HG03575 (cell line): ENCODE results near the gene KIAA2012.
"Not testable (repeated sequence)": the region's sequence is repeated elsewhere in the genome, so short reads cannot be mapped to it uniquely, and the experiment has no call there.

Experiments used
- ATAC-seq: cut with Tn5 transposase; IDR thresholded peaks from one replicate; pipeline ENCODE4 v1.9.1; 2021; ENCODE audit not compliant: unreplicated experiment, insufficient number of reproducible peaks, low FRiP score; ENCODE audit errors: extremely low read depth

The KIAA2012 gene

DNA sequence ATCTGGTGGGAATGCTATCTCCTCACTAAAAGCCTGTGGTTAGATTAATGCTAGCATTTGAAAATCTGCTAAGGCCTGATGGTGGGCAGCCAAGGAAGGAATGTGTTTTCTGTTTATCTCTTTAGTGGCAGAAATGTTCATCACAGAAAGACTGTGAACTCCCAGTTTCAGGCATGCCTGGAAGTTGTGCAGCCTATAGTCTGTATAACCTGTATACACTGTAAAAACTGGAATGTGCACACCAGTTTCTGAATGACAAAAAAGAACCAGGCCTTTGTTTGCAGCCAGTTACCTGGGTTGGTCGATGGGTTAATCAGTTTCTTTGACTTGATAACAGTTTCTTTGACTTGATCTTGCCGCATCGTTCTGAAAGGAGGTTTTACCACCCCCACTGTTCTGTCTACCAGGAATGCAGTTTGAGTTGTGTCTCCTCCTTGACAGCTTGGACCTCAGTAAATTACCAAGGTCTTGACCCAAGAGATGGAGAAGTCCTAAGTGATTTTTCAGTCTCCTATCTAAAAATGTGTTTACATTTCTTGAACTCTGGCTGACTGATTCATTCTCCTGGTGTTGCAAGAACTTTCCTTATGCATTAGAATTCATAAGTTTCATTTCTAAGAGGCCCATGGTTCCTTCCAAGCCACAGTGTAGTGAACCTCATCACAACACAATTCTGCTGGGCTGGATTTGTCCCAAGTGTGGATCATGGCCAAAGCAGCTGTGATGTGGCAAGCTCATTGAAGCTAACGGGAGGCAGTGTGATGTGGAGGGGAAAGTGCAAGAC is 62.2 kb downstream of the KIAA2012 start:
- ATAC-seq, result no peak

DNA sequence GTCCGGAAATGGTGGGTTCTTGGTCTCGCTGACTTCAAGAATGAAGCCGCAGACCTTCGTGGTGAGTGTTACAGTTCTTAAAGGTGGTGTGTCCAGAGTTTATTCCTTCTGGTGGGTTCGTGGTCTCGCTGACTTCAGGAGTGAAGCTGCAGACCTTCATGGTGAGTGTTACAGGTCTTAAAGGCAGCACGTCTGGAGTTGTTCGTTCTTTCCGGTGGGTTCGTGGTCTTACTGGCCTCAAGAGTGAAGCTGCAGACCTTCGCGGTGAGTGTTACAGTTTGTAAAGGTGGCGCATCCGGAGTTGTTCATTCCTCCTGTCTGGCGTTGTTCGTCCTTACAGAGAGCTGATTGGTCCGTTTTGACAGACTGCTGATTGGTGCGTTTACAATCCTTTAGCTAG is 63.0 kb downstream of the KIAA2012 start:
- not testable (repeated sequence) for ATAC-seq

- no peak for ATAC-seq
Observed at GRCh38 chr2:202136526-202136925, 63.5 kb downstream of the KIAA2012 start.

- no peak for ATAC-seq
Observed at GRCh38 chr2:202140522-202141252, 67.6 kb downstream of the KIAA2012 start.

- no peak for ATAC-seq
Observed at GRCh38 chr2:202141329-202141947, 68.4 kb downstream of the KIAA2012 start.

DNA sequence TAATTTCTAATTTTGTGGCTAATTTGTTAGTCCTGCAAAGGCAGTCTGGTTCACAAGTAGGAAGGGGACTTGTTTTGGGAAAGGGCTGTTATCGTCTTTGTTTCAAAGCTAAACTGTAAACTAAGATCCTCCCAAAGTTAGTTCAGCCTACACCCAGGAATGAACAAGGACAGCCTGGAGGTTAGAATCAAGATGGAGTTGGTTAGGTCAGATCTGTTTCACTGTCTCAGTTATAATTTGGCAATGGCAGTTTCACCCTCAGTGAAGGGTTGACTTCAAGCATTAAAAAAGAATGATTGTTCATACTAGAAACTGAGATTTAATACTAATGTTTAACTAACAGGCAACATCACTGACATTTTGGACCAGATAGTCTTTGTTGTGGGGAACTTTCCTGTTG is 69.5 kb downstream of the KIAA2012 start:
- no peak for ATAC-seq

DNA sequence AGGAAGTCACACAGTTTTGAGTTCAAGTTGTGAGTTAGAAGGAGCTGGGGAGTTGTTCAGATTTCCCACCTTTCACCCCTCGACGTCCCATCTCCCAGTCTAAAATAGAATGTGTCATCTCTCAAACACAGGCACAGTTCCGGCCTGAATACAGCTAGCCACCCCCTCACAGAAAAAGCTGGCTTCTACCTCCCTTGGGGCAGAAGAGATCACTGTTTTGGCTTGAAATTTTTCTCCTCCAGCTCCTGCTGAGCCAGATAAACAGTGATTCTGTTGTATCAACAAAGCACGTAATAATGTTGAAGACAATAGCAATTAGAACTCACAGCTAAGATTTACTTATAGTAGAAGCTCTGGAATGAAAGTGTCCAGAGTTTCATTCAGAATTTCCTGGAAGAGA is 74.7 kb downstream of the KIAA2012 start:
- ATAC-seq, result no peak

DNA sequence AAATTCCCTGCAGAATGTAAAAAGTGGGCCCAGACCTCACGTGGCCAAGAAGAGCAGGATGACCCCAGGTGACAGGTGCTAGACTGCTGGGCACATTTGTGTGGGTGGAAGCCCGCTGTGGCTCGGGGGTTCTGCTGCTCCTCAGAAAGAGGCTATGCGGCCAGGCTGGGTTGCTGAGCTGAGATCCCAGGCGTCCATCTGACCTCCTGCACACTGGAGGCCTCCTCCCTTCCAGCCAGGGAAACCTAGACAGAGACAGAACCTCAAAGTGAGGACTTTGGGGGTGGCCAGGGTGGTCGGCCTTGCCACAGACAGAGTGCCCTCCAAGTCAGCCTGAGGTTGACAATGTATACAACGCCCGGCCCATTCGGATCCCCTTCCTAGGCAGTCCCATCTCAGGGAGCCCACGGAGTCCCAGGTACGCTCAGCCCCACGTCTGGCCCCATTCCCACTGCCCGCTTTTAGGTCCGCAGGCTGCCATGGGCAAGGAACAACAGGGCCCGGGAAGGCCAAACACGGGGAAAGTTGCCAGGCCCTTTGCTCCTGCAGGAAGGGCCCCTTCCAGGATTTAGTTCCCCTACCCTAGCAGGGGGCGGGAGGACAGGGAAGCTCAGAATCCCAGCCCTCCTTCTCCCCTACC is 75.6 kb downstream of the KIAA2012 start:
- ATAC-seq, result no peak

- no peak for ATAC-seq
Observed at GRCh38 chr2:202149155-202149762, 76.2 kb downstream of the KIAA2012 start.

DNA sequence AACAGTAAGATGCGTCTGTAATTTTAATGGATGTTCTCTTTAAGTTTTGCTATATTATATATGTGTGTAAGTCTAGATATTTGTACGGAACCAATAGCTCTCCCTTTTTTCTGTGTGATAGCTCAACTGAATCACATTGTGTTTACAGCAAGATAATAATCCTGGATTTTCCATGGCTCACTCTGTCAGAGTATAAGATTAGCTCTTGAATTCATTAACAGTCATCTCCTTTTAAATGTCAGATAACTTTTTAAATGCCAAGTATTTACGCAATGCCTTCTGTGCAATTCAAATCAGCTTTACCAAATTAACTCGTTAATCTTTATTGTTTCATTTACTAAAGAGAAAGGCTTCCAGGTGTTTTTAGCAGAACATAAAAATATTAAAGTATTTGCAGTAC is 76.9 kb downstream of the KIAA2012 start:
- ATAC-seq, result no peak

GRCh38 chr2:202152104-202152715 is 79.2 kb downstream of the KIAA2012 start:
- no peak for ATAC-seq

DNA sequence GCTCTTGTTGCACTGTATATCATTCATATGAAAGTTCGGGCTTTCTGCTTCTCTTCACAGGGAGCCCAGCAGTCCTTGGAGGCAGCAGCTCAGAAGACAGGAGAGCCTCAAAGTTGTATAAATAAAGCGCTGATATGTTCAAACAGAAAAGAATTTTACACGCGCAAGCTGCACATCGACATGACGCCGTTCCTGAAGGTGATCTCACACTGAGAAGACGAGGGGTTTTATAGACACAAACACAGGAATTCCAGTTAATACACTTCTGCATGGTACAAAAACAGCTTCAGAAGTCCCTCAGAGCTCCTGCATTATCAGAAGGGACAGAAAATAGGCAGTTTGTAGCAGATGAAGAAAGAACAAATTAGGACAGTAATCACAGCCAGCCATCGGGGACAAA is 81.6 kb downstream of the KIAA2012 start:
- no peak for ATAC-seq

DNA sequence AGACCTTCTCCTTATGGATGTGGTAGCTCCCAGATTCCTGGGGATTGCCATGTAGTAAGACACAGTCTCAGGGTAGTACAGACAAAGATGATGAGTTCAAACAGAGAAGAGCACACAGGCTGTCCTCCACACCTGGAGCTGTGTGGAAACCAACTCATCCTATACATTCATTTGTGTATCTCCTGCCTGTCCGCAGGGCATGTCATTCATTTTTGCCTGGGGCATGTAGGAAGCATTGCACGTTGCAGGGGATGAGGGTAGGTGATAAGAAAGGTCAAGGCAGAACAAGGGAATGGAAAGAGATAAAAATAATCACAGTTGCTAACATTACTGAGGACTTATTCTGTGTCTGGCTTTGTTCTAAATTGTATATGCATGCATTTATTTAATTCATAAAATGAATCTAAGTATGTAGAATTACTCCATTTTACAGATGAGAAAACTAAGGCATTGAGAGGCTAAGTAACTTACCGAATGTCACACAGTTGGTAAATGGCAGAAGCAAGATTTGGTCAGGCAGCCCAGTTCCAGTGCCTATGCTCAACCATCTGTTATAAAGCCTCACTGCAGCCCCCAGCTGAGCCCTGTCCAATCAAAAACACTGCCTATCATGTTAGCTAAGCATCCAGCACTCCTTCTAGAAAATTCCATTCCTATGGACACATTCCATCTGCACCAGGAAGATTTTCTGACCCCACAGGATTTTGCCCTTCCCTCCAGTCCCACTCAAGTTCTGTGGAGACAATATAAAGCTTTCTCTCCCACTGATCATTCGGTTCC is 84.3 kb downstream of the KIAA2012 start:
- ATAC-seq, result no peak

- ATAC-seq, result no peak
Observed at GRCh38 chr2:202158796-202159195, 85.7 kb downstream of the KIAA2012 start.

GRCh38 chr2:202161151-202161835 is 88.2 kb downstream of the KIAA2012 start:
- no peak for ATAC-seq

- ATAC-seq, result no peak
Observed at GRCh38 chr2:202164411-202164810, 91.4 kb downstream of the KIAA2012 start.

- ATAC-seq, result no peak
Observed at GRCh38 chr2:202165208-202165607, 92.2 kb downstream of the KIAA2012 start.

DNA sequence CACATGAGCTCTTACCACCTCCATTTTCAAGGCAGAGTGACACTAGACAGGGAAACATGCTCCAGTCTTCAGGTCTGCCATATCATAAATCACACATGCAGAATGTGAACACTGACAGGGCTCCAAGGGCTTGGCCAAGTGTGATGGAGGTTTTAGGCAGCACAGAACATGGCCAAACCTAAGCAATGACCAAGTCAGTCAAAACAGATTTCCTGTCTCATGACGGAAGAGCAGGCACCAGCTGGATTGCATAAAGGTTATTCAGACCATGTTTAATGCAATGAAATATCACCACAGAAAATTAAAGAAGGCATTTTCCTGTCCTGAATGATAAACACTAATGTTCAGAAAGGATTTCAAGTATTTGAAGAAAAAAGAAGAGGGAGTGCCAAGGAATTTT is 92.9 kb downstream of the KIAA2012 start:
- ATAC-seq, result no peak
